Measurements from ENCODE around the gene TRIM46.

The TRIM46 gene, protein sequence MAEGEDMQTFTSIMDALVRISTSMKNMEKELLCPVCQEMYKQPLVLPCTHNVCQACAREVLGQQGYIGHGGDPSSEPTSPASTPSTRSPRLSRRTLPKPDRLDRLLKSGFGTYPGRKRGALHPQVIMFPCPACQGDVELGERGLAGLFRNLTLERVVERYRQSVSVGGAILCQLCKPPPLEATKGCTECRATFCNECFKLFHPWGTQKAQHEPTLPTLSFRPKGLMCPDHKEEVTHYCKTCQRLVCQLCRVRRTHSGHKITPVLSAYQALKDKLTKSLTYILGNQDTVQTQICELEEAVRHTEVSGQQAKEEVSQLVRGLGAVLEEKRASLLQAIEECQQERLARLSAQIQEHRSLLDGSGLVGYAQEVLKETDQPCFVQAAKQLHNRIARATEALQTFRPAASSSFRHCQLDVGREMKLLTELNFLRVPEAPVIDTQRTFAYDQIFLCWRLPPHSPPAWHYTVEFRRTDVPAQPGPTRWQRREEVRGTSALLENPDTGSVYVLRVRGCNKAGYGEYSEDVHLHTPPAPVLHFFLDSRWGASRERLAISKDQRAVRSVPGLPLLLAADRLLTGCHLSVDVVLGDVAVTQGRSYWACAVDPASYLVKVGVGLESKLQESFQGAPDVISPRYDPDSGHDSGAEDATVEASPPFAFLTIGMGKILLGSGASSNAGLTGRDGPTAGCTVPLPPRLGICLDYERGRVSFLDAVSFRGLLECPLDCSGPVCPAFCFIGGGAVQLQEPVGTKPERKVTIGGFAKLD

DNA sequence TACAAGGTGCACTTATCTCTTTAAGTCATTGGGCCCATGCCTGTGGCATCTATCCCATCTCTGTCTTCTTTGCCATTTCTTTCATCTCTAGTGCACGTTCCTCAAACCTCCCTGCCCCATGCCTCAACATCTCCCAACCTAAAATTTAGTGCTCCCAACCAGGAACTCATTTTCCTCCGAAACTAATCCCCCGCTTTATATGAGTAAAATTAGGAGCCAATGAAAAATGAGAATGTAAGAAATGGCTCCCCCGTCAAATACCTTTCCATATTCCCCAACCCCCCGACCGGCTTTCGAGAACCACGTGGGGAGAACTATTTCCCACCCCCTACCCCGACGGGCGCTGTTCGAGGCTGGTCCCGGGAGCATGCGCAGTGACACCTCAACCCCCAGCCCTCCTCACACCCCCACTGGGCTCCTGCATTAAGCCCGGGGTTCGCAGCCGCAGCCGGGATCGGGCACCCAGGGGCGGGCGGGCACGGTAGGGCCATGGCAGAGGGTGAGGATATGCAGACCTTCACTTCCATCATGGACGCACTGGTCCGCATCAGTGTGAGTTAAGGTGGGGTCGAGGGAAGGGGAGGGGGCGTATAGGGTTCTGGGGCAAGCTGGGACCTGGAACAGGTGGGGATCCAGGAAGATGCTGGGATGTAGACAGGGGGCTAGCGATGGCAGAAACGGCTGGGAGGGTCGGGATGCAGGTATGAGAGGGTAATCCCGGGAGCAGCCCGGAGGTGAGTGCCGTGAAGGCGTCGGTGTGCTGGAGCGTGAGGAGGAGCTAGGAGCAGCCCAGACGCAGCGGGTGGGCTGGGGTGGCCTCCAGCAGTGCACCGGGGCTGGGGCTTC lies at the start of gene TRIM46:
TSS of gene TRIM46 (plus strand) at position 372 of the 846 bp plus-strand sequence. CDS start at position 490, 118 bp downstream.
- DNase-seq = peak; percentile 79

DNA sequence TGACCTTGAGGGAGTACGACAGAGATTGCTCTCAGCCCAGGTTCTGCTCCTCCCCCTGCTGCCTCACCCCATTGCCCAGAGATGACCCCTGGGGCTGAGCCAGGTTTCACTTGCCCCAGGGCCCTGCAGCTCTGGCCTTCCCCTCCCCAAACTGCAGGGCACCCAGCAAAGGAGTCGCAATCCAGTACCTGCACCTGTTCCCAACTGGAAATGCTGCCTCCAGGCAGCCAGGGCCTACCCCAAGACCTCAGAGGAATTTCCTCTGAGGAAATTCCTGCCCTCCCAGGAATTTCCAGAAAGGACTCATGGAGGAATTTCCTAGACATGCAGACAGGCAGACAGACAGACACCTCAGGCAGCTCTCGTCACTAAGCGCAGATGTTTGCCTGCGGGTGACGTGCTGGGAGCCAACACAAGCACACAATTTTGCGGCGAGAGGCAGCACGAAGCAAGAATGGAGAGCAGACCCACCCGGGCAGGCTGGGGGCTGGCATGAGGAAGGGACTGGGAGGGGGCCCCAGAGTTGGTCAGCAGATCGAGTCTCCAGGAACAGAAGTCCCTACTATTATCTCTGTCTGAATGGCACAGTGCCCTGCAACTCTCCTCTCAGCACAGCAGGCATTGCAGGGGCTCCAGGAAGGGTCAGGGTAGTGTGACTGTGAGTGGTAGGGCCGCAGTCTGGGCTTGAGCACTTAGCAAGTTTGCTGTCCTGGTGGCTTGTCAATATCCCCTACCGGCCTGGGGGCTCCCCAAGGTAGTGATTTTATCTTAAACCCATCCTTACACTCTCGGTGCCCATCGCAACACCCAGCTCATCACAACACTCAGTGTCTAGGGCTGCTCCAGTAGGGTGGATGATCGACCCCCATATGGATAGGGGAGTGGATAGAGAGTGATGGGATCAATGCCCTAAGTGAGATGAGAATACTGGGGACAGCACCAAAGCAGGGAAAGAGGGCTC lies 48.9 kb upstream of the TRIM46 start:
- DNase-seq = no peak

DNA sequence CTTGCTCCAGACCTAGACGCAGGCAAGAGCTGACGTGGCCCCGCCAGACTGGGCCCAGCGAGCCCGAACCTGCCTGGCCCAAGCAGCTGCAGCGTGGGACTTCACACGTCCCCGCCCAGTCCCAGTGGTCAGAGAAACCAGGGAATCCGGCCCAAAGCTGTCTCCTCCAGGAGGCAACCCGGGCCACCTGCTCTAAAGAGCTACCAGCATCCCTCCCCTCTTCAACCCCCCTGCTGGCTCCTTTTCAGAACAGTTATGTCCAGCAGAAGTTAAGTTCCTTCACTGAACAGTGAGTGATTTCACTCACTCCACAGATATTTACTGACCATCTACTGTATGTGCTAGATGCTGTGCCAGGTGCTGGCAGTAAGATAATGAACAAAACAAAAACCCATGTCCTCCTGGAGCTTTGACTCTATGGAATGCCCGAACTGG lies 48.1 kb upstream of the TRIM46 start:
- DNase-seq = no peak

DNA sequence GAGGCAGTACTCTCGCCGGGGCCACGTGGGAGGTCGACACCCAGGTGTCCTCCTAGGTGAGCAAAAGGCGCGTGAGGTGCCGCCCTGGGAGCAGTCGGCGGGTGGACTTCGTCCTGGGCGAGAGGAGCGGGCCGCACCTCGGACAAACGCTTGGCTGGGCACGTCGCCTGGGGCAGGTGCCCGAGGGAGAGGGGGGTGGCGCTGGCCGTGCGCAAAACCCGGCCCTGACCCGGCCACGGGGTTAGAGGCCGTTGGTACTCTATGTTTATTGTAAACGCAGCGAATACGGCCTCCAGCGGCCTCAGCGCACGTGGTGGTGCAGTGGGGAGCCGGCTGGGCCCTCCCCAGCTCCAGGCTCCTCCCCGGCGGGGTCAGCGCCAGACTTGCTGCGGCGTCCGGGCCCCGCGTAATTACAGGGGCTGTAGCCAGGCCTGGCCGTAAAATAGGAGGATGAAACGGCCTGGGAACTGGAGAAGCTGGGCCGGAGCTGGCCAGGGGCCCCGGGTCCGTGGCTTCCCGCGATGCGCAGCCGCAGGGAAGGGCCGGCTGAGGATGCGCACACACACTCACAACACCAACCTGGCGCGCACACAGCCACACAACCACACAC lies 47.6 kb upstream of the TRIM46 start:
- DNase-seq = peak; percentile 53

DNA sequence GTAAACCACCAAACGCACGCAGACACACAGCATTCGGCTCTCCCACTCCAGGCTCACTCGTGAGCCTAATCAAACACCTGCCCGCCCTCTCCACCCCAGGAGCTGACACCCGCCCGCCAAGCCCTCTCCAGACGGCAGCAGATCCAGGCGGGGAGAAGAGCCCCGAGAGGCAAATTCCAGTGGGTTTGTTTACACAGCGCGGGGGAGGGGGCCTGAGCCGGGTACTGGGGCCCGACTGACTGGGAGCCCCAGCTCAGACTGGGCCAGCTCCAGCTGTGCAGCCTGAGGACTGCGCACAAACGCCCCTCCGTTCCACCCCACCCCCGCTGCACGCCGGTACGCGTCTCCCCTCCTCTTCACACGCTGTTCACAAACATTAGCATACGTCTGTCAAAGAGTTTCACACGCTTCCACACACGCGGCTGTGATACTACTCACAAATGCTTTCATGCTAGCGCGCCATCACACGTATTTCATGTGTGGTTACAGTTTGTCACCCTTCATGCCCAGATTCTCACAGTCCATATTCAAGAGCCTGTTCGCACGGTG lies 47.0 kb upstream of the TRIM46 start:
- DNase-seq = peak; percentile 53

DNA sequence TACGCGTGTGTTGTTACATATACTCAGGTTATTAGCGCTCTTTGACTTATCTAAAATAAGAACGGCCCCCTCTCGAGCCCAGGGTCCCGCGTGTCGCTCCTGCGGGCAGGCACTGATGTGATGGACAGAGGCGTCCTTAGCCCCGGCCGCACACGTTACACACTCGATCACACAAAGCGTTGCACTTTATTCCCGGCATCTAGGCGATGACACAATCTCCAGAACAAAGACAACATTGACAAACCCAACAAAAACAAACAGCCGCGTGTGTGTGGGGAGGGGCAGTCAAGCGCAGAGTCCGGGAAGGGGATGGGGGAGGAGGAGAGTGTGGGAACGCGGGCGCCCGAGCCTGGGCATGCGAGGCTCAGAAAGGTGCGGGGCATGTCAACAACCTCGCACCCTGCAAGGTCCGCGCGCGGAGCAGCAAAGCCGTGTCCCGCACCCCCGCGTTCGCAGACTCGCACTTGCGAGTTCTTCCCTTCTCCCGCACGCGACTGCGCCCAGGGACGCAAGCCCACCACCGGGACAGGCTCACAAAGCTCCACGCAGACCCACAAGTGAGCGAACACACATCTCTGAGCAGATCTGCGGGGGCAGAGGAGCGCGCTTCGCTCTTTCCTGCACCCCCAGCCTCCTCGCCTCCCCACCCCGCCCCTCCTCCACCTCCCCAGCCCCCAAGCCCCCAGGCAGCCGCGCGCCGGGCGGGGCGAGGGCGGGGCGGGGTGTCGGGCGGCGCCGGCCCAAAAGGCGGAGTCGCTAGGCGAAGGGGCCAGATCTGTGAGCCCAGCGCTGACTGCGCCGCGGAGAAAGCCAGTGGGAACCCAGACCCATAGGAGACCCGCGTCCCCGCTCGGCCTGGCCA lies 46.3 kb upstream of the TRIM46 start, which contains the start of gene EFNA1:
TSS of gene EFNA1 (plus strand) at position 772 of the 862 bp plus-strand sequence. CDS start 102 bp downstream, outside the sequence.
- DNase-seq = no peak

DNA sequence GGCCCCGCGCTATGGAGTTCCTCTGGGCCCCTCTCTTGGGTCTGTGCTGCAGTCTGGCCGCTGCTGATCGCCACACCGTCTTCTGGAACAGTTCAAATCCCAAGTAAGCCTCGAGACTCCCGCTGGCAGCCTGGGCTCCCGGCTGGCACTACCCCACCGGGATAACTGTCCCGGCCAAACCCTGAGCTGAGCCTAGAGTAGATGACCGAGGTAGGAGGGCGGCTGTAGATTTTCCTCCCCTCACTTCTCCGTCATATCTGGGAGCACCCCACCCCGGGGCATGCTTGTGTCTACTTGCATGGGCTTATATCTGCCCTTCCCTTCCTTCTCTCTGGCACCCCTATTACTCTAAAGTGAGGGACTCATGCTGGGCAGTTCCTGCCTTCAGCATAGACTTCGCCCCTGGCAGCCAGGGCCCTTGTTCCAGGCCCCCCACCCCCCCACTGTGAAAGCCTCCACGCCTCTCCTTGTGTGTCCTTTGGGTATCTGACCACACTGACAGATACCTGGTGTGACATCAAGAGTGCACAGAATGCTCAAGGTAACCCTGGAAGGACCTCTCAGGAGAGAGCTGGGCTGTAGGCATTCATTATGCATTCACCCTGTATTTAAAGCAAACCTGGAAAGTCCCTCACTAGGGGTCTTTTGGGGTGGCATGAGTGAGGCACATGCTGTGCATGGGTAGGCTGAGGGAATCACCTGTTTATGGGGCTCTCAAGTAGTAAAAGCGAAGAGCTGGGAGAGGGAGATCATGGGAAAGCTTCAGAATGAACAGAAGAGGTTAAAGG lies 45.5 kb upstream of the TRIM46 start:
- DNase-seq = no peak

DNA sequence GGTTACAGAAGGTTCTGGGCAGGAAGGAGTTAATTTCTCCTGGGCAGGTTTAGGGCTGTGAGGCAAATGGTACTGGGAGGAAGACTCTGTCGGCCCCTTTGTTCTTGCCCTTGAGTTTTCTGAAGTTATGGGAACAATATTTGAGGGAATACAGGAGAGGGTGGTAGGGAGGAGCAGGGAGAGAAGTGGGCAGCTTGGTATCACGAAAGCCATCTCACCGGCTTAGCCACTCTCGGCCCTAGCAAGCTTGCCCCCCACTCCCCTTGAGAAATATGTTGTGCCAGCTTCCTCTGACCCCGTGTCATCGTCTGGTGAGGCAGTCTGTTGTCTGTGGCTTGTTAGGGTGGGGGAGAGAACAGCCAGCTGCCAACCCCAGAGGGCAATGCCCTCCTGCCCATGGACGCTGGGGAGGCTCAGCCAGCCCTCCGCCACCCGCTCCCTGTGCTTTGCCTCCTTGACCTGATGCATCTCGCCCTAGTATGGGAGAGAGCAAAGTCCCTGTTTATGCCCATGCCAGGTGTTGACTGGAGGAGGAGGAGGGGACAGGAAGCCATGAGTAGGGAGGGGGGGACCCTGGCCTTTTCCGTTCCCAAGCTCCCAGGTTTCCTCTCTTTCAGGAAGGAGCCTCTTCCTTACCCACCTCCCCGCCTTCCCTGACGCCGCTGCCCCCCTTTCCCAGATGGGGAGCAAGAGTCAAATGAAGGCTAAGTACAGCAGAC lies 44.7 kb upstream of the TRIM46 start:
- no peak for DNase-seq

DNA sequence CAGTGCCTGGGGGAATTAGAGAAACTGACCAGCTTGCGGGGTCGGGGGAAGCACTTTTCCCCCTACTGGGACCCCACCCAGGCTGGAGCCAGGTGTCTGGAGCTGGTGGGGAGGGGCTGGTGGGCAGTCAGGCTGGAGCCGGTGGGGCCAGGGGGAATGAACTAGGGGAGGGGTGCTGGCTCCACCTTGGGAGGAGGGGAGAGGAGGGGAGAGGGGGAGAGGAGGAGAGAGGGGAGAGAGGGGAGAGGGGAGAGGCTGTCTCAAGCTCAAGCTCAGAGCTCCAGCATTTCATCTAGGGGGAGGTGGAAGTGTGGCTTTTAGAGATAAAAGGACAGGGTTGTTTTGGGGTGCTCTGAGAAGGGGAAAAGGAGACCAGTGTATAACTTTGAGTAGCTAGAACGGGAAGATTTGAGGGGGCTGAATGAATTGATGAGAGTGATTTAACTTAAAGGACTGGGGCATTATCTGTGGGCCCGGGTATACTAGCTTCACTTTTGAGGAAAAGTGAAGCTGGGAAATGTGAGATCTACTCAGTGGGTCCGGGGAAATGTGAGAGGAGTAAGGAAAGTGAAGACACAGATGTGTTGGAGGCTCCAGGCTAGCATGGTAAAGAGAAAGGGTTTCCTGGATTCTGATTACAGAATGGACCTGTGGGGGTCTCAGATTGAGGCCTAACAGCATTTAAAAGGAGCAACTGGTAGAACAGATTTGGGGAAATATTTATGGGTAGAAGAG lies 43.2 kb upstream of the TRIM46 start:
- DNase-seq = no peak

DNA sequence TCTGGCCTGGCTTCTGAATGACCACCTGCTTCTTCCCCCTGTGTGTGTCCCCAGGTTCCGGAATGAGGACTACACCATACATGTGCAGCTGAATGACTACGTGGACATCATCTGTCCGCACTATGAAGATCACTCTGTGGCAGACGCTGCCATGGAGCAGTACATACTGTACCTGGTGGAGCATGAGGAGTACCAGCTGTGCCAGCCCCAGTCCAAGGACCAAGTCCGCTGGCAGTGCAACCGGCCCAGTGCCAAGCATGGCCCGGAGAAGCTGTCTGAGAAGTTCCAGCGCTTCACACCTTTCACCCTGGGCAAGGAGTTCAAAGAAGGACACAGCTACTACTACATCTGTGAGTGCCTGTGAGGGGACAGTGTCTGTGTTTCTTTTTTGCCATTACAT lies 42.4 kb upstream of the TRIM46 start:
- no peak for DNase-seq

DNA sequence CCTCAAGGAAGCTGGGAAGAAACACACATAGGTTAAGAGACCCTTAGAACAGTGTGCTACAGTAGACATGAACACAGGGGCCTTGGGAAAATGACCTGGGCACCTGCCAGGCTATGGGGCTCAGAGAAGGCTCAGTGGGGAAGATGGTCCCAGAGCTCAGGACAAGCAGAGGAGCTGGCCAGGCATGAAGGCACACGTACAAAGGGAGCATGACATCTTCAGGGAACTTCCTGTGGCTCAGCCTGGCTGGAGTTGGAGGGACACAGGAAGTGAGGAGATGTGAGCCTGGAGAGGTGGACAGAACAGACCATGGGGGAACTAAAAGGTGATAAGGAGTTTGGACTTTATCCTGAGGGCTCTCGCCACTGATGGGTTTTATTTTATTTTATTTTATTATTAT lies 41.8 kb upstream of the TRIM46 start:
- no peak for DNase-seq

DNA sequence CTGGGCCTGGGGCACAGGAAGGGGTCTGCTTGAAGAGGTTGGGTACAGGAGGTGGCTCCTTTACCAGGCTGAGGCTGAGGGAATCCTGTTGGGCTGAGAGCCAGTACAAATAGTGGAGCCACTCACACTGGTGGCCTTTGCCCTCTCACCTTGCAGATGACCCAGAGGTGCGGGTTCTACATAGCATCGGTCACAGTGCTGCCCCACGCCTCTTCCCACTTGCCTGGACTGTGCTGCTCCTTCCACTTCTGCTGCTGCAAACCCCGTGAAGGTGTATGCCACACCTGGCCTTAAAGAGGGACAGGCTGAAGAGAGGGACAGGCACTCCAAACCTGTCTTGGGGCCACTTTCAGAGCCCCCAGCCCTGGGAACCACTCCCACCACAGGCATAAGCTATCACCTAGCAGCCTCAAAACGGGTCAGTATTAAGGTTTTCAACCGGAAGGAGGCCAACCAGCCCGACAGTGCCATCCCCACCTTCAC lies 39.8 kb upstream of the TRIM46 start:
- DNase-seq = no peak

DNA sequence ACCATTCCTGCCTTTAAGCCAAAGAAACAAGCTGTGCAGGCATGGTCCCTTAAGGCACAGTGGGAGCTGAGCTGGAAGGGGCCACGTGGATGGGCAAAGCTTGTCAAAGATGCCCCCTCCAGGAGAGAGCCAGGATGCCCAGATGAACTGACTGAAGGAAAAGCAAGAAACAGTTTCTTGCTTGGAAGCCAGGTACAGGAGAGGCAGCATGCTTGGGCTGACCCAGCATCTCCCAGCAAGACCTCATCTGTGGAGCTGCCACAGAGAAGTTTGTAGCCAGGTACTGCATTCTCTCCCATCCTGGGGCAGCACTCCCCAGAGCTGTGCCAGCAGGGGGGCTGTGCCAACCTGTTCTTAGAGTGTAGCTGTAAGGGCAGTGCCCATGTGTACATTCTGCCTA lies 39.3 kb upstream of the TRIM46 start:
- DNase-seq = no peak

DNA sequence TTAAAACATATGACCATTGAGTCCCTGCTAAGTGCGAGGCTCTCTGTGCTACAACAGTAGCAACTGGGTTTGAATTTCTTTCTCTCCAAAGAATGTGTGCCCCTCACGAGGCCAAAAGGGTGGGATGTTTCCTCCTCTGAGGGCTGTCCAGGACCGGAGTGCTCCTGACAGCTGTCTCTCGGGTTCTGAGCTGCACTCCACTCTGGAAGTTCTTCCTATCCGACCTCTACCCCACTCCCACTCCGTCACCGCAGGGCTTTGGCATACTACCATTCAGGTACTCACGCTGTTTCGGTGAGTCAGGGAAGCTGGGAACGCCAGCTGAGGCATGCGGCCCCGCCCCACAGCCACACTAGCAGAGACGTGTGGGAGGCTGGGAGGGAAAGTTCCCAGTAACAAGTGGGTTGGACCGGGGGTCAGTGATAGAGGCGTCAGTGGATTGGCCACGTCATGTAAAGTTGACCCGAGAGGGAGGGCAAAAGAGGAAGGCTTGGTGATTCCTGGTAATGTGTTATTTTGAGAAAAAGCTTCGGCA lies 38.7 kb upstream of the TRIM46 start:
- no peak for DNase-seq

DNA sequence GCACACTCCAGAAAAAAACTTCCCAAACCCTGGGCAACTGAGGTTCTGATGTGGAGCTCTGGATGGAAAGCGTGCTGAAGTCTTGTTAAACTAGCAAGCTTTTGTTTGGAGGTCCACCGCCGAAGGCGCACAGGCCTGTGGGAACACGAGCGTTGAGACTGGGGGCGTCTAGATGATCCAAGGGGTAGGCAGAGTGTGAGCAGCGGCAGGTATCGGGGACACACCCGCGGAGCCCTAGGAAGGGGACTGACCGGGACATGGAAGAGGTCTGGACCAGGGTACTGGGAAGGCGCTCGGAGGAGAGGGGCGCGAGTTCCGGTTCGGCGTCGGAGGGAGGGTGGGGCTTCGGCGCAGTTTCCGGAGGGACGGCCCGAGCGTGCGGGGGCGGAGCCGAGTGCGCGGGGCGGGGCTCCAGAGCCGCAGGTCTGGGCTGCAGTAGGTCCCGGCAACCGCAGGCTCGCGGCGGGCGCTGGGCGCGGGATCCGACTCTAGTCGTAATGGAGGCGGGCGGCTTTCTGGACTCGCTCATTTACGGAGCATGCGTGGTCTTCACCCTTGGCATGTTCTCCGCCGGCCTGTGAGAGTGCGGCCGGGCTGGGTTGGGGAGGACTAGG lies 38.1 kb upstream of the TRIM46 start, which contains the start of gene SLC50A1:
TSS of gene SLC50A1 (plus strand) at position 438 of the 614 bp plus-strand sequence. CDS start at position 498, 60 bp downstream.
- DNase-seq = peak; percentile 93

DNA sequence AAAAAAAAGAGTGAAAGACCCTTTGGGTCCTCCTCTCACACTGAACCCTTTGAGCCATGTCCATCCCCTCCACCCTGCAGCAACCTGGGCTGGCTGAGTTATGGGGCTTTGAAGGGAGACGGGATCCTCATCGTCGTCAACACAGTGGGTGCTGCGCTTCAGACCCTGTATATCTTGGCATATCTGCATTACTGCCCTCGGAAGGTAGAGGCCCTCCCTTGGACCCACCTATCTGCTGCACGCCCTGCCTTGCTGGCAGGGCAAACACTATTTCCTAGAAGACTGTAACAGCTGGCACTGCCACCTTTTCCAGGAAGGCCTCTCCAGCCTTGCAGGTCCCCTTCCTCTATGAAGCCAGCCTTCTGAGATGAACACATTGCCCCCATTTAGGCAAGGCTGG lies 36.9 kb upstream of the TRIM46 start:
- DNase-seq = no peak
